Thoracic aorta (tissue), 2 donors: ENCODE measurements around the gene CDC42BPA. TPM values are rescaled to one million over a fixed set of nuclear protein-coding genes. Genes with fewer than 3 reads are reported as not detected.
"Not testable (repeated sequence)": the region's sequence is repeated elsewhere in the genome, so short reads cannot be mapped to it uniquely, and the experiment has no call there.

Source experiments
- ATAC-seq: fragments of 150-250 bp; one replicate; pipeline ENCODE4 v1.8.0; 2017; ENCODE audit warnings: low read depth; ENCODE audit not compliant: insufficient number of reproducible peaks, low FRiP score
- DNase-seq: peaks from one replicate; pipeline ENCODE4 v3.0.0-alpha.2; 2020; ENCODE audit warnings: low spot score
- H3K27ac ChIP-seq, 2 donors: fragments of 200-600 bp; sonication (generic); 1 replicate in 1 of 2; 2 replicates in 1 of 2; pipeline ENCODE4 v1.5.1; 2016; ENCODE audit warnings: mild to moderate bottlenecking in 2 of 2, moderate library complexity in 2 of 2
- H3K27me3 ChIP-seq: fragments of 200-600 bp; sonication (generic); replicated peaks from 2 replicates; pipeline ENCODE4 v1.6.0; 2016; ENCODE audit warnings: mild to moderate bottlenecking; ENCODE audit not compliant: insufficient read depth
- H3K36me3 ChIP-seq: fragments of 200-600 bp; sonication (generic); one replicate; pipeline ENCODE4 v1.5.1; 2016
- H3K4me1 ChIP-seq, 2 donors: fragments of 200-600 bp; sonication (generic); 1 replicate in 1 of 2; 2 replicates in 1 of 2; pipeline versions ENCODE4 v1.5.1 to v1.6.0; 2016; ENCODE audit warnings: low read depth in 2 of 2, mild to moderate bottlenecking in 1 of 2; ENCODE audit not compliant: control insufficient read depth in 1 of 2
- H3K4me3 ChIP-seq: fragments of 200-600 bp; sonication (generic); 2 replicates; pipeline ENCODE4 v1.5.1; 2016; ENCODE audit warnings: mild to moderate bottlenecking
- H3K9me3 ChIP-seq: fragments of 200-600 bp; sonication (generic); 2 replicates; pipeline ENCODE4 v1.5.1; 2016
- CTCF ChIP-seq: fragments of 200-600 bp; sonication (generic); IDR thresholded peaks from one replicate; pipeline ENCODE4 v1.5.1; 2019; ENCODE audit warnings: antibody characterized with exemption
- total RNA-seq, 2 donors: library from RNA; depleted of rRNA; stranded (reverse); fragments of >200 nt; gene quantifications; one replicate each; pipeline versions ENCODE4 v1.1.0 to v1.2.3, GENCODE V29; 2016

Gene CDC42BPA
- total RNA-seq, 2 donors from 2014 or later, result 62.4 to 89.7 TPM

GRCh38 chr1:227125929-227126545 lies 192.3 kb downstream of the CDC42BPA start:
- Histone ChIP-seq H3K27me3 (no peaks in the 10 kb centered on the region), H3K27ac (no peak overlapping the region), H3K4me3 (no peak overlapping the region), H3K4me1 (no peaks in the 10 kb centered on the region), H3K9me3 (no peaks in the 10 kb centered on the region), H3K36me3 (no peaks in the 10 kb centered on the region)
- ATAC-seq (no peak), DNase-seq (no peak)
- TF ChIP-seq CTCF, result no peak

GRCh38 chr1:227124473-227124872 lies 193.8 kb downstream of the CDC42BPA start:
- no peaks in the 10 kb centered on the region for H3K36me3 ChIP-seq
- DNase-seq, result no peak
- no peaks in the 10 kb centered on the region for H3K4me1 ChIP-seq
- H3K9me3 ChIP-seq, result no peaks in the 10 kb centered on the region
- TF ChIP-seq CTCF, result no peak
- no peak overlapping the region for H3K4me3 ChIP-seq
- no peak for ATAC-seq
- no peak overlapping the region for H3K27ac ChIP-seq
- no peaks in the 10 kb centered on the region for H3K27me3 ChIP-seq

- ATAC-seq (no peak), DNase-seq (no peak)
- TF ChIP-seq CTCF, result no peak
- Histone ChIP-seq H3K4me3 (no peak overlapping the region), H3K4me1 (no peaks in the 10 kb centered on the region), H3K27ac (no peak overlapping the region), H3K36me3 (no peaks in the 10 kb centered on the region), H3K27me3 (no peaks in the 10 kb centered on the region), H3K9me3 (no peaks in the 10 kb centered on the region)
Observed at GRCh38 chr1:227120826-227121225, 197.5 kb downstream of the CDC42BPA start.

GRCh38 chr1:227112538-227112937 lies 205.8 kb downstream of the CDC42BPA start:
- Histone ChIP-seq H3K4me3 (no peak overlapping the region), H3K27me3 (no peaks in the 10 kb centered on the region), H3K36me3 (peaks cover 4% of the 10 kb centered on the region), H3K4me1 (no peaks in the 10 kb centered on the region), H3K27ac (no peak overlapping the region), H3K9me3 (no peaks in the 10 kb centered on the region)
- no peak for DNase-seq
- TF ChIP-seq CTCF, result no peak
- no peak for ATAC-seq

- no peak for TF ChIP-seq CTCF
- DNase-seq (no peak), ATAC-seq (no peak)
- Histone ChIP-seq H3K27ac (no peak overlapping the region), H3K4me3 (no peak overlapping the region), H3K4me1 (no peaks in the 10 kb centered on the region), H3K9me3 (no peaks in the 10 kb centered on the region), H3K27me3 (no peaks in the 10 kb centered on the region), H3K36me3 (peaks cover 9% of the 10 kb centered on the region)
Observed at GRCh38 chr1:227111782-227112181, 206.5 kb downstream of the CDC42BPA start.

GRCh38 chr1:227105291-227105690 lies 213.0 kb downstream of the CDC42BPA start:
- not testable (repeated sequence) for H3K27me3 ChIP-seq, H3K27ac ChIP-seq, H3K36me3 ChIP-seq, DNase-seq, H3K4me3 ChIP-seq, H3K4me1 ChIP-seq, ATAC-seq, H3K9me3 ChIP-seq
